GM21515 (cell line): ENCODE measurements around the gene B3GALNT1.

Experiments used
- ATAC-seq: cut with Tn5 transposase; IDR thresholded peaks from one replicate; pipeline ENCODE4 v1.9.1; 2021; ENCODE audit not compliant: unreplicated experiment

Gene B3GALNT1

GRCh38 chr3:161081633-161082032 lies 23.5 kb downstream of the B3GALNT1 start:
- ATAC-seq: peak; percentile 75

GRCh38 chr3:161073181-161073580 lies 32.0 kb downstream of the B3GALNT1 start:
- no peak for ATAC-seq

- ATAC-seq: no peak
Observed at GRCh38 chr3:161072751-161073150, 32.4 kb downstream of the B3GALNT1 start.

GRCh38 chr3:161072211-161072621 lies 32.9 kb downstream of the B3GALNT1 start:
- no peak for ATAC-seq

GRCh38 chr3:161070980-161071663 lies 34.0 kb downstream of the B3GALNT1 start:
- ATAC-seq: no peak

- no peak for ATAC-seq
Observed at GRCh38 chr3:161070252-161070930, 34.8 kb downstream of the B3GALNT1 start.

- peak; percentile 94 for ATAC-seq
Observed at GRCh38 chr3:161069511-161070251, 35.5 kb downstream of the B3GALNT1 start.

GRCh38 chr3:161067335-161067734 lies 37.8 kb downstream of the B3GALNT1 start:
- ATAC-seq: no peak

GRCh38 chr3:161066930-161067329 lies 38.2 kb downstream of the B3GALNT1 start:
- no peak for ATAC-seq

GRCh38 chr3:161064413-161064812 lies 40.7 kb downstream of the B3GALNT1 start:
- no peak for ATAC-seq

GRCh38 chr3:161054860-161055604 lies 50.1 kb downstream of the B3GALNT1 start:
- ATAC-seq: no peak

- no peak for ATAC-seq
Observed at GRCh38 chr3:161051856-161052255, 53.3 kb downstream of the B3GALNT1 start.

GRCh38 chr3:161050935-161051334 lies 54.2 kb downstream of the B3GALNT1 start:
- no peak for ATAC-seq

- ATAC-seq: no peak
Observed at GRCh38 chr3:161049683-161050248, 55.4 kb downstream of the B3GALNT1 start.

- ATAC-seq: peak; percentile 66
Observed at GRCh38 chr3:161043336-161044035, 61.7 kb downstream of the B3GALNT1 start.

- peak; percentile 60 for ATAC-seq
Observed at GRCh38 chr3:161042023-161042501, 63.1 kb downstream of the B3GALNT1 start.

- no peak for ATAC-seq
Observed at GRCh38 chr3:161038725-161039124, 66.4 kb downstream of the B3GALNT1 start.

- no peak for ATAC-seq
Observed at GRCh38 chr3:161035711-161036110, 69.4 kb downstream of the B3GALNT1 start.

GRCh38 chr3:161034913-161035550 lies 70.1 kb downstream of the B3GALNT1 start:
- peak; percentile 90 for ATAC-seq
